Osteoblast (primary cell): ENCODE measurements around the gene TEX52. TPM values are rescaled to one million over a fixed set of nuclear protein-coding genes. Genes with fewer than 3 reads are reported as not detected.

Source experiments
- DNase-seq: peaks from one replicate; pipeline ENCODE4 v3.0.0; 2011; ENCODE audit warnings: low spot score, mixed read lengths; ENCODE audit not compliant: insufficient read length; ENCODE audit errors: missing footprints
- H2AFZ ChIP-seq: 2 replicates; pipeline ENCODE4 v1.6.0; 2011; ENCODE audit warnings: mild to moderate bottlenecking, low read length
- H3K27ac ChIP-seq: 2 replicates; pipeline ENCODE4 v1.5.1; 2011; ENCODE audit warnings: mild to moderate bottlenecking, low read depth, low read length, moderate library complexity
- H3K27me3 ChIP-seq: 2 replicates; pipeline ENCODE4 v1.6.0; 2012; ENCODE audit warnings: mild to moderate bottlenecking, control low read depth, inconsistent platforms, low read length, moderate library complexity; ENCODE audit not compliant: insufficient read depth
- H3K36me3 ChIP-seq: 2 replicates; pipeline ENCODE4 v1.5.1; 2011; ENCODE audit warnings: mild to moderate bottlenecking, low read length, control low read depth, moderate library complexity; ENCODE audit not compliant: insufficient read depth
- H3K4me1 ChIP-seq: 2 replicates; pipeline ENCODE4 v1.5.1; 2011; ENCODE audit warnings: mild to moderate bottlenecking, low read length, control low read depth, moderate library complexity; ENCODE audit not compliant: insufficient read depth
- H3K4me2 ChIP-seq: 2 replicates; pipeline ENCODE4 v1.6.0; 2011; ENCODE audit warnings: mild to moderate bottlenecking, low read length; ENCODE audit not compliant: insufficient read depth
- H3K4me3 ChIP-seq: fragments of 200-600 bp; sonication (generic); 3 replicates; pipeline ENCODE4 v1.5.1; 2012; ENCODE audit warnings: mild to moderate bottlenecking, low read length, inconsistent platforms; ENCODE audit not compliant: insufficient read depth
- H3K79me2 ChIP-seq: 2 replicates; pipeline ENCODE4 v1.6.0; 2012; ENCODE audit warnings: mild to moderate bottlenecking, low read length, control low read depth, inconsistent platforms; ENCODE audit not compliant: insufficient read depth
- H3K9me3 ChIP-seq: 2 replicates; pipeline ENCODE4 v1.5.1; 2011; ENCODE audit warnings: low read depth, low read length, control low read depth
- H4K20me1 ChIP-seq: 2 replicates; pipeline ENCODE4 v1.6.0; 2012; ENCODE audit warnings: mild to moderate bottlenecking, low read length, control low read depth; ENCODE audit not compliant: insufficient read depth
- total RNA-seq: library from RNA; depleted of rRNA; stranded (reverse); fragments of >200 nt; gene quantifications from 2 replicates; pipeline ENCODE4 v1.2.3, GENCODE V29; 2012
- TF ChIP-seq, protein P1 (sequence below): IDR thresholded peaks from 2 replicates; pipeline ENCODE4 v1.5.1; 2011; ENCODE audit warnings: mild to moderate bottlenecking, low read depth, low read length, moderate library complexity; ENCODE audit errors: extremely low read depth

The TEX52 gene
- total RNA-seq = not detected in 2 replicates

DNA sequence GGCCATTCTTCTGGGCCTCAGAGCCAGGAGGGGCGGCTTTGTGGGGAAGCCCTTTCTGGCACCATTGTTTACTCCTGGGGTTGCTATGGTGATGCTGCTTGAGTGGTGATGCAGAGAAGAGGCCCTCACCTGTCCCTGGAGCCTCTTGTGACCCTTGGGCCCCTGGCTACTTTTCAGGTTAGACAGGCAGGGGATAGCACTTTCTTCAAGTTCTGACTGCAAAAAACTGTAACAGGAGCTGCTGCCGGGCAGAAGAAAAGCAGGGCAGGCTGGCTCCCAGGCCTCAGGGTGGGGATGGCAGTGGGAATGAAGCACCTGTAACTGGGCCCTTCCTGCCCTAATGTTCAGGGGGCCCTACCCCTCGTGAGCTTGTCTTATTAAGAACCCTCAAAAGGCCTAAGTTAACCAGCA lies at the start of gene TEX52:
TSS of gene TEX52 (minus strand) at position 19 of the 411 bp plus-strand sequence. CDS start at position 6, 13 bp downstream.
- Histone ChIP-seq H2AFZ (no peak within 1 kb of the TSS), H3K4me3 (no peak within 1 kb of the TSS), H4K20me1 (no peaks in the 10 kb centered on the region), H3K27ac (no peak within 1 kb of the TSS), H3K4me1 (no peaks in the 10 kb centered on the region), H3K9me3 (no peaks in the 10 kb centered on the region), H3K36me3 (peaks cover 5% of the 10 kb centered on the region), H3K27me3 (no peaks in the 10 kb centered on the region), H3K79me2 (no peaks in the 10 kb centered on the region), H3K4me2 (no peak within 1 kb of the TSS)
- TF ChIP-seq, protein P1, sequence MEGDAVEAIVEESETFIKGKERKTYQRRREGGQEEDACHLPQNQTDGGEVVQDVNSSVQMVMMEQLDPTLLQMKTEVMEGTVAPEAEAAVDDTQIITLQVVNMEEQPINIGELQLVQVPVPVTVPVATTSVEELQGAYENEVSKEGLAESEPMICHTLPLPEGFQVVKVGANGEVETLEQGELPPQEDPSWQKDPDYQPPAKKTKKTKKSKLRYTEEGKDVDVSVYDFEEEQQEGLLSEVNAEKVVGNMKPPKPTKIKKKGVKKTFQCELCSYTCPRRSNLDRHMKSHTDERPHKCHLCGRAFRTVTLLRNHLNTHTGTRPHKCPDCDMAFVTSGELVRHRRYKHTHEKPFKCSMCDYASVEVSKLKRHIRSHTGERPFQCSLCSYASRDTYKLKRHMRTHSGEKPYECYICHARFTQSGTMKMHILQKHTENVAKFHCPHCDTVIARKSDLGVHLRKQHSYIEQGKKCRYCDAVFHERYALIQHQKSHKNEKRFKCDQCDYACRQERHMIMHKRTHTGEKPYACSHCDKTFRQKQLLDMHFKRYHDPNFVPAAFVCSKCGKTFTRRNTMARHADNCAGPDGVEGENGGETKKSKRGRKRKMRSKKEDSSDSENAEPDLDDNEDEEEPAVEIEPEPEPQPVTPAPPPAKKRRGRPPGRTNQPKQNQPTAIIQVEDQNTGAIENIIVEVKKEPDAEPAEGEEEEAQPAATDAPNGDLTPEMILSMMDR = no peak
- no peak for DNase-seq

DNA sequence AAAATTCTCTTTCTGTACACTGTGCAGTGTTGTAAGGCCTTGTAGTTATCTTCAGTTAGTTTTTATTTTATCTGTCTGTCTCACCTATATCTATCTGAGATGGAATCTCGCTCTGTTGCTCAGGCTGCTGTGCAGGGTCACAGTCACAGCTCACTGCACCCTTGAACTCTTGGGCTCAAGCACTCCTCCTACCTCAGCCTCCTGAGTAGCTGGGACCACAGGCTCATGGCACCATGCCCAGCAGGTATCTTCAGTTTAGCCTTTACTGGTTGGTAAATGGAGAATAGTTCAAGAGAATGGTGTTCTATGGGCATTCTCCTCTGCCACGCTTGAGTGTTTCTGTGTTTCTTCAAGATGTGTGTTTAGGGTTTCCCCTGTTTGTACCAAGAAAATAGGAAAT lies 47.4 kb upstream of the TEX52 start:
- Histone ChIP-seq H3K4me3 (no peak overlapping the region), H4K20me1 (peaks cover 21% of the 10 kb centered on the region), H3K27me3 (no peaks in the 10 kb centered on the region), H2AFZ (no peak overlapping the region), H3K9me3 (no peaks in the 10 kb centered on the region), H3K27ac (no peak overlapping the region), H3K79me2 (peaks cover 73% of the 10 kb centered on the region), H3K4me1 (no peaks in the 10 kb centered on the region), H3K4me2 (no peak overlapping the region), H3K36me3 (peaks cover 4% of the 10 kb centered on the region)
- no peak for DNase-seq
- TF ChIP-seq, protein P1 = no peak

DNA sequence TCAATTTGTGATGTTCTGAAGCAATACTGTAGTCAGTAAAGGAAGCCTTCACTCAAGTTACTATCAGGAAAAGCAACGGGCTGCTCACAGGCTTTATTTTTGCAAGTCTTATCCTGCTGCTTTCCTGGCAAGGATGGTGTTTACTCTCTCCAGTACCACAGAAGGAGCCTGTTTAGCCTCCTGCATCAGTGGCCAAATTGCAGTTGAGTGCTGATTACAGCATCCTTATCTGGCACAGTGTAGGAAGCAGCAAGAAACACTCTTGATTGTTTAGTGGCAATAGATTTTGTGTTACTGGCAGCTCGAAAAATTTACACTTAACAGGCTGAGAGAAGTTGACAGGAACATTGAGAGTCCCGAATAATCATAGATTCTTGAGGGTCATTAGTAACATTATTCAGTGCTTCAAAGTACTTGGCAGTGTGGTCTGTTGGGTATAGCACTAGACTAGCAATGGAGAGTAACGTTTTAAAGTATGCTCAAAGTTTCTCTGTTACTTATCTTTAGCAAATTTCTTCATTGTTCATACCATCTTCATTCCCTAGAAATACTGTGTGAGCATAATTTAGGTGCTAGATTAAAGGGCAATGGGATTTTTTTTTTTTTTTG lies 45.5 kb upstream of the TEX52 start:
- Histone ChIP-seq H3K27ac (no peak overlapping the region), H3K4me3 (no peak overlapping the region), H4K20me1 (peaks cover 26% of the 10 kb centered on the region), H3K27me3 (no peaks in the 10 kb centered on the region), H2AFZ (no peak overlapping the region), H3K9me3 (no peaks in the 10 kb centered on the region), H3K4me2 (no peak overlapping the region), H3K36me3 (no peaks in the 10 kb centered on the region), H3K79me2 (peaks cover 75% of the 10 kb centered on the region), H3K4me1 (no peaks in the 10 kb centered on the region)
- TF ChIP-seq, protein P1 = no peak
- no peak for DNase-seq

DNA sequence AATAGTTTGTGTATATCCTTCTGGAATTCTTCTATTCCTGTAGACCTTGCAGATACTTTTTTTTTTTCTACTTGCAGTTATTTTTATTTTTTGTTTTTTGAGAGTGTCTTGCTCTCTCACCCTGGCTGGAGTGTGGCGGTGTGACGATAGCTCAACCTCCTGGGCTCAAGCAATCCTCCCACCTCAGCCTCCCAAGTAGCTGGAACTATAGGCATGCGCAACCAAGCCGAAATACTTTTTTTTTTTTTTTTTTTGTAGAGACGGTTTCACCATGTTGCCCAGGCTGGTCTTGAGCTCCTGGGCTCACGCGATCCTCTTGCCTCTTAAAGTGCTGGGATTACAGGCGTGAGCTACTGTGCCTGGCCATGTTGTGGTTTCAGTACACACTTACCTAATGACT lies 43.8 kb upstream of the TEX52 start:
- Histone ChIP-seq H3K79me2 (peaks cover 84% of the 10 kb centered on the region), H3K4me1 (peaks cover under 1% of the 10 kb centered on the region), H3K4me2 (no peak overlapping the region), H3K9me3 (no peaks in the 10 kb centered on the region), H3K4me3 (no peak overlapping the region), H3K36me3 (peaks cover 3% of the 10 kb centered on the region), H4K20me1 (peaks cover 33% of the 10 kb centered on the region), H3K27ac (no peak overlapping the region), H3K27me3 (no peaks in the 10 kb centered on the region), H2AFZ (no peak overlapping the region)
- no peak for DNase-seq
- TF ChIP-seq, protein P1 = no peak
